ENCODE measurements around the gene BOK.
"Not testable (repeated sequence)": the region's sequence is repeated elsewhere in the genome, so short reads cannot be mapped to it uniquely, and the experiment has no call there.

The BOK gene

DNA sequence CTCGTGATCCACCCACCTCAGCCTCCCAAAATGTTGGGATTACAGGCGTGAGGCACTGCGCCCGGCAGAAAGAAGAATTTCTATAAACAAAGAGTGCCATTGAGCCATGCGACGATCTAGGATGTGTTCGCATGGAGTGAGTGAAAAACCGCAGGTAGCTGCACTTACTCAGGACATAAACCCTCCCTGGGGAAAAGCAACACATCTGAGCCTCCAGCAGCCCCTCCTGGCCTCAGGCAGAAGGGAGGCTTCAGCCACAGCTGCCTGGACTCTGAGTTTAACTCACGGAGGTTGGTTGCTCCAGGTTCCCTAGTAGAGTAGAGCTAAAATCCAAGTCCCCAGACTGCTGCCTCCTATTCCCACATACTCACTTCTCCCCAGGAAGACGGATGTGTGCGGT is 38.9 kb upstream of the BOK start:
- H3K9me3 ChIP-seq (ENCODE audit: low read depth, low read length) = no peaks in the 10 kb centered on the region
- no peak for TF ChIP-seq EZH2 (IDR thresholded peaks at IDR 0.05)
- no peak for TF ChIP-seq FOXP2 (optimal IDR thresholded peaks at IDR 0.05; ENCODE audit: control extremely low read depth, extremely low read length, insufficient read depth)
- no peak for TF ChIP-seq POLR2AphosphoS5 (IDR thresholded peaks at IDR 0.05; ENCODE audit: borderline replicate concordance, low read depth, low read length)
- H3K4me3 ChIP-seq = no peak overlapping the region
- no peaks in the 10 kb centered on the region for H3K36me3 ChIP-seq (ENCODE audit: insufficient read depth, low read length)
- H3K9ac ChIP-seq (ENCODE audit: insufficient read length) = no peak overlapping the region
- DNase-seq (ENCODE audit: low read depth, low spot score) = no peak
- H3K27ac ChIP-seq = no peak overlapping the region

GRCh38 chr2:241522477-241522876 is 36.1 kb upstream of the BOK start:
- Histone ChIP-seq H3K4me3 (no peak overlapping the region), H3K36me3 (ENCODE audit: insufficient read depth, low read length) (no peaks in the 10 kb centered on the region), H3K27ac (no peak overlapping the region), H3K9me3 (ENCODE audit: low read depth, low read length) (no peaks in the 10 kb centered on the region), H3K9ac (ENCODE audit: insufficient read length) (no peak overlapping the region)
- no peak for DNase-seq (ENCODE audit: low read depth, low spot score)
- TF ChIP-seq FOXP2 (optimal IDR thresholded peaks at IDR 0.05; ENCODE audit: control extremely low read depth, extremely low read length, insufficient read depth) (no peak), EZH2 (IDR thresholded peaks at IDR 0.05) (no peak), POLR2AphosphoS5 (IDR thresholded peaks at IDR 0.05; ENCODE audit: borderline replicate concordance, low read depth, low read length) (no peak)

GRCh38 chr2:241525818-241526780 is 32.4 kb upstream of the BOK start:
- not testable (repeated sequence) for H3K27ac ChIP-seq; H3K9me3 ChIP-seq (ENCODE audit: low read depth, low read length); H3K36me3 ChIP-seq (ENCODE audit: insufficient read depth, low read length); H3K4me3 ChIP-seq; DNase-seq (ENCODE audit: low read depth, low spot score); H3K9ac ChIP-seq (ENCODE audit: insufficient read length)

DNA sequence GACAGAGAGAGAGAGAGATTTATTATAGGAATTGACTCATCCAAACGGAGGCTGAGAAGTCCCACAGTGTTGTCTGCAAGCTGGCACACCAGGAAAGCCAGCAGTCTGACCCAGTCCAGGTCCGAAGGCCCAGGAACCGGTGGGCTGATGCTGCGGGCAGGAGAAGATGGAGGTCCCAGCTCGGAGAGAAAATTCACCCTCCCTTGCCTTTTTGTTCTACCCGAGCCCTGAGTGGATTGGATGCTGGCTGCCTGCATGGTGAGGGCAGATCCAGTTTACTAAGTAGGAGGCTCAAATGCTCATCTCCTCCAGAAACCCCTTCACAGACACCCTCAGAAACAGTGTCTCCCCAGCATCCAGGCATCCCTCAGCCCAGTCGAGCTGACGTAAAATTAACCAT is 28.0 kb upstream of the BOK start:
- Histone ChIP-seq H3K36me3 (ENCODE audit: insufficient read depth, low read length) (no peaks in the 10 kb centered on the region), H3K9me3 (ENCODE audit: low read depth, low read length) (no peaks in the 10 kb centered on the region), H3K4me3 (no peak overlapping the region), H3K27ac (no peak overlapping the region), H3K9ac (ENCODE audit: insufficient read length) (no peak overlapping the region)
- no peak for DNase-seq (ENCODE audit: low read depth, low spot score)
- TF ChIP-seq POLR2AphosphoS5 (IDR thresholded peaks at IDR 0.05; ENCODE audit: borderline replicate concordance, low read depth, low read length) (no peak), FOXP2 (optimal IDR thresholded peaks at IDR 0.05; ENCODE audit: control extremely low read depth, extremely low read length, insufficient read depth) (no peak), EZH2 (IDR thresholded peaks at IDR 0.05) (no peak)

- Histone ChIP-seq H3K9me3 (ENCODE audit: low read depth, low read length) (no peaks in the 10 kb centered on the region), H3K27ac (no peak overlapping the region), H3K36me3 (ENCODE audit: insufficient read depth, low read length) (no peaks in the 10 kb centered on the region), H3K9ac (ENCODE audit: insufficient read length) (no peak overlapping the region), H3K4me3 (no peak overlapping the region)
- no peak for DNase-seq (ENCODE audit: low read depth, low spot score)
- TF ChIP-seq POLR2AphosphoS5 (IDR thresholded peaks at IDR 0.05; ENCODE audit: borderline replicate concordance, low read depth, low read length) = no peak
- no peak for TF ChIP-seq FOXP2 (optimal IDR thresholded peaks at IDR 0.05; ENCODE audit: control extremely low read depth, extremely low read length, insufficient read depth)
- no peak for TF ChIP-seq EZH2 (IDR thresholded peaks at IDR 0.05)
Observed at GRCh38 chr2:241531161-241531722, 27.3 kb upstream of the BOK start.

DNA sequence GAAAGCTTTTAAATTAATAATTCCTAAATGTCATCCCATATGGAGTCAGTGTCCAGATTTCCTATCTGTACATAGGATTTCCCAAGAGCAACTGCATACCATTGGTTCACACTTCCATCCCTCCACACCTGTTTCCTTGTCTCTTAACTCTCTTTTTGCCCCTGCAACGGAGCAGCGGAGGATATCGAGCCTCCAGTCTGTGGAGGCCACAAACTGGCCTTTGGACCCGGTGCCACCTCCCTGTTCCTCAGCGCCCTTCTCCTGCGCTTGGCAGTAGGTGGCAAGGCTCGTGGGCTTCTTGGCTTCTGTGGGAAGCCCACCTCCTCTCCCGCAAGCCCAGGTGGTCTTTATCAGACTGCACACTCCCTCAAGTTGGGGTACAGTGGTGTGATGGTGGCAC is 26.4 kb upstream of the BOK start:
- Histone ChIP-seq H3K9ac (ENCODE audit: insufficient read length) (no peak overlapping the region), H3K36me3 (ENCODE audit: insufficient read depth, low read length) (no peaks in the 10 kb centered on the region), H3K9me3 (ENCODE audit: low read depth, low read length) (no peaks in the 10 kb centered on the region), H3K27ac (no peak overlapping the region), H3K4me3 (no peak overlapping the region)
- no peak for TF ChIP-seq EZH2 (IDR thresholded peaks at IDR 0.05)
- no peak for TF ChIP-seq FOXP2 (optimal IDR thresholded peaks at IDR 0.05; ENCODE audit: control extremely low read depth, extremely low read length, insufficient read depth)
- no peak for TF ChIP-seq POLR2AphosphoS5 (IDR thresholded peaks at IDR 0.05; ENCODE audit: borderline replicate concordance, low read depth, low read length)
- DNase-seq (ENCODE audit: low read depth, low spot score) = no peak

- Histone ChIP-seq H3K9me3 (ENCODE audit: low read depth, low read length) (no peaks in the 10 kb centered on the region), H3K36me3 (ENCODE audit: insufficient read depth, low read length) (no peaks in the 10 kb centered on the region), H3K9ac (ENCODE audit: insufficient read length) (no peak overlapping the region), H3K4me3 (no peak overlapping the region), H3K27ac (no peak overlapping the region)
- no peak for DNase-seq (ENCODE audit: low read depth, low spot score)
- TF ChIP-seq POLR2AphosphoS5 (IDR thresholded peaks at IDR 0.05; ENCODE audit: borderline replicate concordance, low read depth, low read length) = no peak
- TF ChIP-seq FOXP2 (optimal IDR thresholded peaks at IDR 0.05; ENCODE audit: control extremely low read depth, extremely low read length, insufficient read depth) = no peak
- no peak for TF ChIP-seq EZH2 (IDR thresholded peaks at IDR 0.05)
Observed at GRCh38 chr2:241532733-241533601, 25.6 kb upstream of the BOK start.

DNA sequence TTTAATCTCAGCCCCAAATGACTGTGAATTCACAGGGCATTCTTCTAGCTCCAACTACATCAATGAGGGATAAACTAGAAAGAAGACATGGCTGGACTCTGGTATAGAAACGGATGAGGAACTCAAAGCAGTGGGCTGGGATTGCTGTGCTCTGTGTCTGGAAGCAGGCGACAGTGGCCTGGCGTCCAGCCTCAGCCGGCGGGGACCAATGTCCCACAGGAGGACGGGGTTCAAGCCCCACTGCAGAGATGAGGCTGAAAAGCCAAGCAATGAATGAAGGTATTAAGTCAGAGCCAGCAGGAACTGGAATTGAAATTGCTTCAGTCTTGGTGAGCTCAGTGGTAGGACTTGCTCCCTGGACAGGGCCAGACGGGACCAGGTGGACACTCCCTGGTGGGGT is 24.3 kb upstream of the BOK start:
- H3K9ac ChIP-seq (ENCODE audit: insufficient read length) = no peak overlapping the region
- no peak overlapping the region for H3K4me3 ChIP-seq
- no peaks in the 10 kb centered on the region for H3K9me3 ChIP-seq (ENCODE audit: low read depth, low read length)
- no peak for DNase-seq (ENCODE audit: low read depth, low spot score)
- H3K27ac ChIP-seq = no peak overlapping the region
- TF ChIP-seq POLR2AphosphoS5 (IDR thresholded peaks at IDR 0.05; ENCODE audit: borderline replicate concordance, low read depth, low read length) = no peak
- TF ChIP-seq EZH2 (IDR thresholded peaks at IDR 0.05) = no peak
- TF ChIP-seq FOXP2 (optimal IDR thresholded peaks at IDR 0.05; ENCODE audit: control extremely low read depth, extremely low read length, insufficient read depth) = no peak
- no peaks in the 10 kb centered on the region for H3K36me3 ChIP-seq (ENCODE audit: insufficient read depth, low read length)
